Measurements from ENCODE around the gene IQGAP2. TPM values are rescaled to one million over a fixed set of nuclear protein-coding genes. Genes with fewer than 3 reads are reported as not detected.

IQGAP2 gene
- total RNA-seq, 2 experiments from 2014 or later, result 62.7 to 72.1 TPM

GRCh38 chr5:76456258-76456657 is 53.2 kb downstream of the IQGAP2 start:
- H3K27me3 Mint-ChIP-seq (ENCODE audit: low read depth), result no peaks in the 10 kb centered on the region
- peaks cover 27% of the 10 kb centered on the region for H3K36me3 Mint-ChIP-seq (ENCODE audit: low read depth)
- H3K4me1 Mint-ChIP-seq (ENCODE audit: low read depth), result peaks cover 31% of the 10 kb centered on the region
- POLR2A ChIA-PET, result no interaction called here
- CTCF ChIA-PET, result no interaction called here
- H3K27ac Mint-ChIP-seq, result no peak overlapping the region
- DNase-seq (no peak), ATAC-seq (no peak)
- H3K4me3 Mint-ChIP-seq, result no peak overlapping the region
- H3K9me3 Mint-ChIP-seq (ENCODE audit: insufficient read depth), result no peaks in the 10 kb centered on the region

GRCh38 chr5:76457674-76458485 is 54.8 kb downstream of the IQGAP2 start:
- Mint-ChIP-seq H3K36me3 (ENCODE audit: low read depth) (peaks cover 41% of the 10 kb centered on the region), H3K4me3 (no peak overlapping the region), H3K27ac (no peak overlapping the region), H3K27me3 (ENCODE audit: low read depth) (no peaks in the 10 kb centered on the region), H3K9me3 (ENCODE audit: insufficient read depth) (no peaks in the 10 kb centered on the region), H3K4me1 (ENCODE audit: low read depth) (peaks cover 29% of the 10 kb centered on the region)
- POLR2A ChIA-PET, result interaction anchor here (1.0 to 1.3 kb wide), 2 partner anchors 12 to 62 kb away, joined by 6 to 7 read pairs; no protein-coding TSS in a partner anchor
- ATAC-seq, result peak; percentile 30
- CTCF ChIA-PET, result no interaction called here
- DNase-seq, result no peak

DNA sequence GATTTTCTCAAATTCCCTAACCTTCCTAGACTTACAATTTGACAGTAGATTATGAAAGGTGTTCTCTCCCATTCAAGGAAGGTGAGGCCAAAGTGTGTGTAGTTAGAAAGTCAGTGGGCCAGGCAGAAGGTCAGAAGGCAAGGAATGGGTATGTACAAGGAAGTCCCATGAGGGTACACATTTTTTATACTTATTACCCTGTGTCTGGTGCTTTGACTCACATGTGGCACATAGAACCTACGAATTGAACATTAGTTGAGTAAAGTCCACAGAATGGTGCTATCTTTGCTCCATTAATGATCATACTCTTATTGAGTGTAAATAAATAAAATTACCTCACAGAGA is 55.4 kb downstream of the IQGAP2 start:
- no peaks in the 10 kb centered on the region for H3K9me3 Mint-ChIP-seq (ENCODE audit: insufficient read depth)
- peaks cover 45% of the 10 kb centered on the region for H3K36me3 Mint-ChIP-seq (ENCODE audit: low read depth)
- ChIA-PET CTCF (no interaction called here), POLR2A (interaction anchor here (1.0 to 1.3 kb wide), 2 partner anchors 11 to 61 kb away, joined by 6 to 7 read pairs; no protein-coding TSS in a partner anchor)
- H3K4me3 Mint-ChIP-seq, result no peak overlapping the region
- no peak overlapping the region for H3K27ac Mint-ChIP-seq
- DNase-seq, result no peak
- H3K27me3 Mint-ChIP-seq (ENCODE audit: low read depth), result no peaks in the 10 kb centered on the region
- peaks cover 29% of the 10 kb centered on the region for H3K4me1 Mint-ChIP-seq (ENCODE audit: low read depth)
- ATAC-seq, result no peak

- peaks cover 28% of the 10 kb centered on the region for H3K4me1 Mint-ChIP-seq (ENCODE audit: low read depth)
- ChIA-PET POLR2A (no interaction called here), CTCF (interaction anchor here (1.2 kb wide), 1 partner anchor 10 kb away, joined by 5 read pairs; no protein-coding TSS in a partner anchor)
- peaks cover 55% of the 10 kb centered on the region for H3K36me3 Mint-ChIP-seq (ENCODE audit: low read depth)
- peaks cover 4% of the 10 kb centered on the region for H3K9me3 Mint-ChIP-seq (ENCODE audit: insufficient read depth)
- no peaks in the 10 kb centered on the region for H3K27me3 Mint-ChIP-seq (ENCODE audit: low read depth)
- no peak overlapping the region for H3K27ac Mint-ChIP-seq
- no peak overlapping the region for H3K4me3 Mint-ChIP-seq
- no peak for DNase-seq
- no peak for ATAC-seq
Measured at GRCh38 chr5:76460104-76460503, 57.0 kb downstream of the IQGAP2 start.

- H3K27me3 Mint-ChIP-seq (ENCODE audit: low read depth), result no peaks in the 10 kb centered on the region
- no peak for ATAC-seq
- peaks cover 21% of the 10 kb centered on the region for H3K4me1 Mint-ChIP-seq (ENCODE audit: low read depth)
- ChIA-PET POLR2A (no interaction called here), CTCF (interaction anchor here (1.5 kb wide), 1 partner anchor 121 kb away, joined by 3 read pairs; no protein-coding TSS in a partner anchor)
- no peak for DNase-seq
- H3K36me3 Mint-ChIP-seq (ENCODE audit: low read depth), result peaks cover 58% of the 10 kb centered on the region
- no peak overlapping the region for H3K4me3 Mint-ChIP-seq
- H3K9me3 Mint-ChIP-seq (ENCODE audit: insufficient read depth), result peaks cover 4% of the 10 kb centered on the region
- no peak overlapping the region for H3K27ac Mint-ChIP-seq
Measured at GRCh38 chr5:76462097-76462667, 59.1 kb downstream of the IQGAP2 start.

DNA sequence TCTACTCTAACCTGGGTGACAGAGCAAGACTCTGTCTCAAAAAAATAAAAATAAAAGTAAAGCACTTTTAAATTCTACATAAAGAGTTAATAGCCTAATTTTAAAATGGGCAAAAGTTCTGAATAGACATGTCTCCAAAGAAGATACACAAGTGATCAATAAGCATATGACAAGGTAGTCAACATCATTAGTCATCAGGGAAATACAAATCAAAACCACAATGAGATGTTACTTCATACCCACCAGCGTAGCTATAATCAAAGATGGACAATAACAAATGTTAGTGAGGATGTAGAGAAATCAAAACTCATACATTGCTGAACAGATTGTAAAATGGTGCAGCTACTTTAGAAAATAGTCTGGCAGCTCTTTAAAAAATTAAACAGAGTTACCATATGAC is 64.1 kb downstream of the IQGAP2 start:
- H3K9me3 Mint-ChIP-seq (ENCODE audit: insufficient read depth), result peaks cover 4% of the 10 kb centered on the region
- no peaks in the 10 kb centered on the region for H3K27me3 Mint-ChIP-seq (ENCODE audit: low read depth)
- peaks cover 58% of the 10 kb centered on the region for H3K36me3 Mint-ChIP-seq (ENCODE audit: low read depth)
- peaks cover 11% of the 10 kb centered on the region for H3K4me1 Mint-ChIP-seq (ENCODE audit: low read depth)
- no peak overlapping the region for H3K4me3 Mint-ChIP-seq
- DNase-seq (no peak), ATAC-seq (no peak)
- CTCF ChIA-PET, result interaction anchor here (2.3 kb wide), 1 partner anchor 77 kb away, joined by 7 read pairs; no protein-coding TSS in a partner anchor
- H3K27ac Mint-ChIP-seq, result no peak overlapping the region
- POLR2A ChIA-PET, result no interaction called here

DNA sequence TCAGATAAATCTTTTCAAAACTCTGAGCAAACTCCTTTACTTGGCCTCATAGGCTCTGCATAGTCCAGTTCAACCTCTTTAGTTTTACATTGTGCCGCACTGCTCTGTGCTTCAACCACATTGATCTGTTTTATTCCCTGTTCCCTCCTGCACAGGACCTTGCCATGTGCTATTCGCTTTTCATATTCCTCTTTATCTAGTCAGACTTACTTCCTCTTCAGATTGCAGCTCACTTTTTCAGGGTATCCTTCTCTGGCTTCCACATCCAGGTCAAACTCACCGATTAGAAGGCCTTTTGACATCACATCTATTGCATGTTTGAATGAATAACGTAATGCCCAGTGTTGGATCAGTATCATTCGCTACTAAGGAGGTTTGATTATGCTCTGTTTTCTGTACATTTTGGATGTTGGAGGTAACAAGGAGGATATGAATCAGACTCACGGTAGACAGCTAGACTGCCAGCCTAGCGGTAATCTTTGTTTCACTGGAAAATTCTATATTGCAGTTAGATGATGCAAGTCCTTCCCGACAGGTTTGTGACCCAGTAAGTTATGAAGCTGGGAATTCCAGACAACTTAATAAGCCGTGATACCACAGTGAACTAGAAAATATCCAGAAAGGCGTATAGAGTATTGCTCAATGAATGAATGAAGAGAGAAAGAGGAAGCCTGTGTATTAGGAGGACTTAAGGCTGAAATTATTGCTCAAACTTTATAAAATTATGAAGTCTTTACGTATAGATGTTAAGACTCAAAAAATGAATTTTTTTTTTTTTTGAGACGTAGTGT is 65.7 kb downstream of the IQGAP2 start:
- Mint-ChIP-seq H3K27ac (no peak overlapping the region), H3K36me3 (ENCODE audit: low read depth) (peaks cover 61% of the 10 kb centered on the region)
- no peak for ATAC-seq

GRCh38 chr5:76469656-76470290 is 66.7 kb downstream of the IQGAP2 start:
- ChIA-PET CTCF (interaction anchor here (1.2 to 1.4 kb wide), 2 partner anchors 66 to 77 kb away, joined by 4 to 6 read pairs; partner anchors contain the start of gene IQGAP2), POLR2A (interaction anchor here (1.6 kb wide), 1 partner anchor 12 kb away, joined by 7 read pairs; no protein-coding TSS in a partner anchor)
- Mint-ChIP-seq H3K4me1 (ENCODE audit: low read depth) (peaks cover 34% of the 10 kb centered on the region), H3K4me3 (no peak overlapping the region), H3K9me3 (ENCODE audit: insufficient read depth) (no peaks in the 10 kb centered on the region), H3K36me3 (ENCODE audit: low read depth) (peaks cover 57% of the 10 kb centered on the region), H3K27ac (peak overlapping the region; percentile 47), H3K27me3 (ENCODE audit: low read depth) (no peaks in the 10 kb centered on the region)
- no peak for DNase-seq
- no peak for ATAC-seq

More for the DNA sequence above, 65.7 kb downstream of the IQGAP2 start:
- ChIA-PET CTCF (interaction anchor here (2.3 kb wide), 1 partner anchor 76 kb away, joined by 7 read pairs; no protein-coding TSS in a partner anchor), POLR2A (interaction anchor here (1.6 kb wide), 1 partner anchor 11 kb away, joined by 7 read pairs; no protein-coding TSS in a partner anchor)
- no peak for DNase-seq
- peaks cover 4% of the 10 kb centered on the region for H3K9me3 Mint-ChIP-seq (ENCODE audit: insufficient read depth)
- no peak overlapping the region for H3K4me3 Mint-ChIP-seq
- H3K4me1 Mint-ChIP-seq (ENCODE audit: low read depth), result peaks cover 27% of the 10 kb centered on the region
- H3K27me3 Mint-ChIP-seq (ENCODE audit: low read depth), result no peaks in the 10 kb centered on the region

- H3K36me3 Mint-ChIP-seq (ENCODE audit: low read depth), result peaks cover 54% of the 10 kb centered on the region
- no peak overlapping the region for H3K4me3 Mint-ChIP-seq
- CTCF ChIA-PET, result interaction anchor here (1.4 kb wide), 1 partner anchor 67 kb away, joined by 6 read pairs; the partner anchor contains the start of gene IQGAP2
- no peaks in the 10 kb centered on the region for H3K9me3 Mint-ChIP-seq (ENCODE audit: insufficient read depth)
- POLR2A ChIA-PET, result no interaction called here
- H3K4me1 Mint-ChIP-seq (ENCODE audit: low read depth), result peaks cover 44% of the 10 kb centered on the region
- no peak for ATAC-seq
- no peak overlapping the region for H3K27ac Mint-ChIP-seq
- no peak for DNase-seq
- no peaks in the 10 kb centered on the region for H3K27me3 Mint-ChIP-seq (ENCODE audit: low read depth)
Measured at GRCh38 chr5:76470976-76471375, 67.9 kb downstream of the IQGAP2 start.

- no peaks in the 10 kb centered on the region for H3K27me3 Mint-ChIP-seq (ENCODE audit: low read depth)
- ATAC-seq, result no peak
- peaks cover 56% of the 10 kb centered on the region for H3K36me3 Mint-ChIP-seq (ENCODE audit: low read depth)
- ChIA-PET POLR2A (no interaction called here), CTCF (no interaction called here)
- H3K4me1 Mint-ChIP-seq (ENCODE audit: low read depth), result peaks cover 48% of the 10 kb centered on the region
- no peak for DNase-seq
- H3K4me3 Mint-ChIP-seq, result no peak overlapping the region
- no peak overlapping the region for H3K27ac Mint-ChIP-seq
- no peaks in the 10 kb centered on the region for H3K9me3 Mint-ChIP-seq (ENCODE audit: insufficient read depth)
Measured at GRCh38 chr5:76471406-76471805, 68.3 kb downstream of the IQGAP2 start.

DNA sequence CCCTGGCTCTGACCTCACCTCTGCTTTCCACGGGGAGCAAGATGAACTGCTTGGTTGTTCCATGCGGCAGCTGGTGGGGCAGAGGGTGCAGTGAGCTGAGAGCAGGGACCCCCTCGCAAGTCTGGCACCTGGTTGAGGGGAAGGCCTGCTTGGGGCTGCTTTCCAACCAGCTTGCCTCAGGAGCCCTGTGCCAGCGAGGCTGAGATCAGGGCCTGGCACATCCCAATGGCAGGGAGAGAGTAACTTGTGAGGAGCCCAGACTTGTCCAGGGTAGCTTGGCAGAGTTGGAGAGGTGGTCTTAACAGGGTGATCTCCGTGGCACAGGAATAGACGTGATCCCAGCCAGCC is 68.9 kb downstream of the IQGAP2 start:
- no peak overlapping the region for H3K4me3 Mint-ChIP-seq
- no peaks in the 10 kb centered on the region for H3K9me3 Mint-ChIP-seq (ENCODE audit: insufficient read depth)
- peaks cover 49% of the 10 kb centered on the region for H3K4me1 Mint-ChIP-seq (ENCODE audit: low read depth)
- no peak for ATAC-seq
- ChIA-PET POLR2A (no interaction called here), CTCF (interaction anchor here (0.8 to 2.7 kb wide), 2 partner anchors 60 to 68 kb away, joined by 4 to 26 read pairs; partner anchors contain the start of gene IQGAP2)
- peaks cover 54% of the 10 kb centered on the region for H3K36me3 Mint-ChIP-seq (ENCODE audit: low read depth)
- no peak for DNase-seq
- H3K27me3 Mint-ChIP-seq (ENCODE audit: low read depth), result no peaks in the 10 kb centered on the region
- peak overlapping the region; percentile 53 for H3K27ac Mint-ChIP-seq

Data from activated CD8-positive, alpha-beta T cell treated with anti-CD3 and anti-CD28 coated beads, Interleukin-2, amount 10 ng/mL, durations not matched to agents 7 days and 5 days (primary cell).